Peyer's patch (tissue), 4 donors: ENCODE data around the gene CYB561. TPM values are rescaled to one million over a fixed set of nuclear protein-coding genes. Genes with fewer than 3 reads are reported as not detected.
A peak's percentile ranks its signal among the peaks of the same experiment; 100 is the strongest.

Experiments used
- DNase-seq, 3 donors: peaks; one replicate each; pipeline ENCODE4 v3.0.0-alpha.2; 2017 to 2019
- H3K27ac ChIP-seq, 4 donors: fragments of 200-600 bp; sonication (generic); one replicate each; pipeline ENCODE4 v1.5.1; 2016 to 2019
- H3K27me3 ChIP-seq, 2 donors: fragments of 200-600 bp; sonication (generic); one replicate each; pipeline ENCODE4 v1.5.1; 2019
- H3K36me3 ChIP-seq, 3 donors: fragments of 200-600 bp; sonication (generic); one replicate each; pipeline ENCODE4 v1.5.1; 2016 to 2019
- H3K4me1 ChIP-seq, 4 donors: fragments of 200-600 bp; sonication (generic); one replicate each; pipeline ENCODE4 v1.5.1; 2016 to 2019
- H3K4me3 ChIP-seq, 4 donors: fragments of 200-600 bp; sonication (generic); 1 replicate in 3 of 4; 2 replicates in 1 of 4; pipeline ENCODE4 v1.5.1; 2016 to 2019; ENCODE audit warnings: mild to moderate bottlenecking in 1 of 4
- H3K9me3 ChIP-seq, 4 donors: fragments of 200-600 bp; sonication (generic); one replicate each; pipeline ENCODE4 v1.5.1; 2016 to 2019; ENCODE audit warnings: mild to moderate bottlenecking in 1 of 4
- CTCF ChIP-seq, 6 experiments: fragments of 450-650 bp in 4 of 6; fragments of 200-600 bp in 2 of 6; sonication (generic) in 1 of 6; IDR thresholded peaks; one replicate each; pipeline ENCODE4 v1.5.1; 2017 to 2019; ENCODE audit warnings: antibody characterized with exemption in 6 of 6, mild to moderate bottlenecking in 3 of 6, moderate library complexity in 1 of 6
- POLR2A ChIP-seq, 2 donors: fragments of 450-650 bp; IDR thresholded peaks; one replicate each; pipeline ENCODE4 v1.5.1; 2017; ENCODE audit warnings: antibody characterized with exemption in 2 of 2, mild to moderate bottlenecking in 2 of 2, moderate library complexity in 2 of 2
- total RNA-seq, 4 donors: library from RNA; depleted of rRNA; stranded (reverse); fragments of >200 nt; gene quantifications; one replicate each; pipeline ENCODE4 v1.1.0, GENCODE V29; 2016

CYB561 gene
- total RNA-seq, 4 donors from 2014 or later: 42.9 to 161 (median 98.5) TPM

GRCh38 chr17:63445065-63445464, 1.0 kb downstream of the CYB561 start:
- peak in 1 of 3 donors; percentile 50 for DNase-seq
- Histone ChIP-seq H3K27me3 (no peaks in the 10 kb centered on the region), H3K36me3 (no peaks in the 10 kb centered on the region), H3K27ac (peak overlapping the region in 3 of 4 donors; percentile 92 to 93 (median 93)), H3K4me3 (peak overlapping the region in 3 of 4 donors; percentile 66 to 87 (median 82)), H3K4me1 (peaks cover 9 to 31% (median 12%) of the 10 kb centered on the region in 4 donors), H3K9me3 (no peaks in the 10 kb centered on the region)
- TF ChIP-seq POLR2A (IDR thresholded peaks at IDR 0.05): no peak
- TF ChIP-seq CTCF (IDR thresholded peaks at IDR 0.05): no peak

GRCh38 chr17:63444457-63444856, 1.6 kb downstream of the CYB561 start:
- no peaks in the 10 kb centered on the region for H3K9me3 ChIP-seq
- no peaks in the 10 kb centered on the region for H3K36me3 ChIP-seq
- H3K4me3 ChIP-seq: no peak overlapping the region
- H3K27me3 ChIP-seq: no peaks in the 10 kb centered on the region
- no peak for TF ChIP-seq CTCF (IDR thresholded peaks at IDR 0.05)
- TF ChIP-seq POLR2A (IDR thresholded peaks at IDR 0.05): no peak
- H3K27ac ChIP-seq: peak overlapping the region in 2 of 4 donors; percentile 17 to 93
- peaks cover 9 to 36% (median 15%) of the 10 kb centered on the region in 4 donors for H3K4me1 ChIP-seq
- no peak for DNase-seq

- DNase-seq: no peak
- Histone ChIP-seq H3K36me3 (no peaks in the 10 kb centered on the region), H3K27ac (no peak overlapping the region), H3K27me3 (no peaks in the 10 kb centered on the region), H3K4me3 (no peak overlapping the region), H3K9me3 (no peaks in the 10 kb centered on the region), H3K4me1 (peaks cover 8 to 44% (median 18%) of the 10 kb centered on the region in 4 donors)
- TF ChIP-seq POLR2A (IDR thresholded peaks at IDR 0.05) (no peak), CTCF (IDR thresholded peaks at IDR 0.05) (no peak)
These were observed 3.1 kb downstream of the CYB561 start for GRCh38 chr17:63443053-63443452.

GRCh38 chr17:63442549-63443035, 3.5 kb downstream of the CYB561 start:
- Histone ChIP-seq H3K4me1 (peaks cover 4 to 40% (median 15%) of the 10 kb centered on the region in 4 donors), H3K9me3 (no peaks in the 10 kb centered on the region), H3K4me3 (no peak overlapping the region), H3K27me3 (no peaks in the 10 kb centered on the region), H3K27ac (peak overlapping the region in 1 of 4 donors; percentile 19), H3K36me3 (no peaks in the 10 kb centered on the region)
- DNase-seq: peak in 1 of 3 donors; percentile 39
- TF ChIP-seq POLR2A (IDR thresholded peaks at IDR 0.05) (no peak), CTCF (IDR thresholded peaks at IDR 0.05) (no peak)

- DNase-seq: no peak
- no peaks in the 10 kb centered on the region for H3K27me3 ChIP-seq
- no peak overlapping the region for H3K4me3 ChIP-seq
- TF ChIP-seq POLR2A (IDR thresholded peaks at IDR 0.05) (no peak), CTCF (IDR thresholded peaks at IDR 0.05) (no peak)
- H3K4me1 ChIP-seq: peaks cover 0 to 40% (median 11%) of the 10 kb centered on the region in 4 donors
- peak overlapping the region in 1 of 4 donors; percentile 19 for H3K27ac ChIP-seq
- no peaks in the 10 kb centered on the region for H3K36me3 ChIP-seq
- H3K9me3 ChIP-seq: no peaks in the 10 kb centered on the region
These were observed 4.0 kb downstream of the CYB561 start for GRCh38 chr17:63442074-63442473.
